GM12878 (cell line): ENCODE measurements around the gene S1PR4. TPM values are rescaled to one million over a fixed set of nuclear protein-coding genes. Genes with fewer than 3 reads are reported as not detected.

ENCODE experiments used
- ATAC-seq: fragments of 200-7000 bp; cut with Tn5 transposase; 3 replicates; pipeline ENCODE4 v1.9.1; 2020; ENCODE audit warnings: mild to moderate bottlenecking, moderate library complexity
- BruUV-seq: library from RNA; stranded (reverse); fragments of 400-500 nt; replicated peaks from 2 replicates; lab custom pipeline; 2021; lab: Mats Ljungman, UMichigan
- CTCF ChIA-PET: fragments of 300-600 bp; sonication (Branson Sonifier 250); formaldehyde crosslinking; extraction: SDS; loops from one replicate; lab custom pipeline; 2021; ENCODE audit warnings: inconsistent platforms; lab: Yijun Ruan, JAX
- POLR2A ChIA-PET: fragments of 350-600 bp; formaldehyde crosslinking; extraction: SDS; loops from one replicate; lab custom pipeline; 2021; ENCODE audit warnings: inconsistent platforms; lab: Charles Lee
- RAD21 ChIA-PET: fragments of 300-600 bp; sonication (Branson Sonifier 250); formaldehyde crosslinking; loops from one replicate; lab custom pipeline; 2023; ENCODE audit warnings: antibody characterized with exemption; ENCODE audit not compliant: unreplicated experiment; lab: Charles Lee
- SMC1A ChIA-PET: fragments of 300-600 bp; sonication (Branson Sonifier 250); formaldehyde crosslinking; loops from one replicate; lab custom pipeline; 2023; ENCODE audit not compliant: unreplicated experiment, uncharacterized antibody; lab: Charles Lee
- DNase-seq: peaks from one replicate; pipeline ENCODE4 v3.0.0-alpha.2; 2011; ENCODE audit warnings: low read depth, low spot score
- FAIRE-seq: peaks from 3 replicates; lab custom pipeline; 2011; peaks lifted over from hg19 to GRCh38; lab: Jason Lieb, UNC
- H2AFZ ChIP-seq: 2 replicates; pipeline ENCODE4 v1.6.0; 2011; ENCODE audit warnings: low read depth, low read length, control low read depth; ENCODE audit not compliant: control insufficient read depth
- H3K27ac ChIP-seq: 2 replicates; pipeline ENCODE4 v1.5.1; 2011; ENCODE audit warnings: control low read depth; ENCODE audit not compliant: control insufficient read depth, insufficient read depth
- H3K27me3 ChIP-seq, 2 experiments: replicated peaks in 1 of 2; 2 replicates each; pipeline versions ENCODE4 v1.6.0 to v1.6.1; 2011; ENCODE audit warnings: low read length in 1 of 2; ENCODE audit not compliant: control insufficient read depth in 2 of 2, insufficient read depth in 2 of 2
- H3K36me3 ChIP-seq, 2 experiments: 2 replicates each; pipeline ENCODE4 v1.5.1; 2011; ENCODE audit warnings: low read length in 1 of 2; ENCODE audit not compliant: control insufficient read depth in 2 of 2, insufficient read depth in 2 of 2
- H3K4me1 ChIP-seq: 2 replicates; pipeline ENCODE4 v1.6.1; 2011; ENCODE audit warnings: mild to moderate bottlenecking, low read length, moderate library complexity, mixed read lengths; ENCODE audit not compliant: control insufficient read depth, insufficient read depth
- H3K4me2 ChIP-seq: 2 replicates; pipeline ENCODE4 v1.6.0; 2011; ENCODE audit warnings: control low read depth; ENCODE audit not compliant: control insufficient read depth, insufficient read depth
- H3K4me3 ChIP-seq: fragments of 200-600 bp; sonication (generic); 2 replicates; pipeline ENCODE4 v1.5.1; 2016
- H3K79me2 ChIP-seq: 2 replicates; pipeline ENCODE4 v1.6.0; 2011; ENCODE audit warnings: low read length; ENCODE audit not compliant: control insufficient read depth, insufficient read depth
- H3K9ac ChIP-seq: 2 replicates; pipeline ENCODE4 v1.8.0; 2011; ENCODE audit warnings: low read length, control low read depth, mixed read lengths; ENCODE audit not compliant: control insufficient read depth, insufficient read depth
- H3K9me3 ChIP-seq: replicated peaks from 3 replicates; pipeline ENCODE4 v1.5.1; 2011; ENCODE audit warnings: mild to moderate bottlenecking, low read length; ENCODE audit not compliant: control insufficient read depth, insufficient read depth
- H4K20me1 ChIP-seq: 2 replicates; pipeline ENCODE4 v1.6.0; 2011; ENCODE audit not compliant: control insufficient read depth, insufficient read depth
- ASH2L ChIP-seq: fragments of 300-600, 200-600 bp; sonication (generic); IDR thresholded peaks from 2 replicates; pipeline ENCODE4 v1.6.1; 2017; ENCODE audit warnings: low read depth, mild to moderate bottlenecking, borderline replicate concordance
- KLF5 ChIP-seq: fragments of 450-650 bp; IDR thresholded peaks from 2 replicates; pipeline ENCODE4 v1.6.1; 2014; ENCODE audit warnings: mild to moderate bottlenecking; ENCODE audit not compliant: partially characterized antibody
- PAX5 ChIP-seq: IDR thresholded peaks from 2 replicates; pipeline ENCODE4 v1.6.1; 2011; ENCODE audit warnings: low read depth, low read length, borderline replicate concordance
- POLR2A ChIP-seq: IDR thresholded peaks from 2 replicates; pipeline ENCODE4 v1.6.1; 2011; ENCODE audit warnings: low read depth, mild to moderate bottlenecking, low read length
- POLR2AphosphoS2 ChIP-seq: IDR thresholded peaks from 2 replicates; pipeline ENCODE4 v1.6.1; 2011; ENCODE audit warnings: low read depth, mild to moderate bottlenecking, low read length, improper control_type of control experiment, moderate library complexity
- SIN3A ChIP-seq: IDR thresholded peaks from 2 replicates; pipeline ENCODE4 v1.6.1; 2012; ENCODE audit warnings: low read depth, low read length, improper control_type of control experiment
- WGBS: methylation state at CpG from one replicate; pipeline ENCODE4 v1.1.6; 2016; ENCODE audit warnings: low lambda C conversion rate; ENCODE audit not compliant: insufficient replicate concordance, insufficient coverage; ENCODE audit errors: missing lambda C conversion rate; 5-methylcytosine and 5-hydroxymethylcytosine counted together
- in situ Hi-C: fragments of 300-500 bp; cut with MboI; formaldehyde crosslinking; loops from 9 replicates; pipeline ENCODE4 v1.14.3; 2018; ENCODE audit warnings: mixed read lengths
- intact Hi-C: fragments of 100-400 bp; cut with micrococcal nuclease; formaldehyde crosslinking; loops from one replicate; pipeline ENCODE4 v1.14.2; 2022; ENCODE audit not compliant: unreplicated experiment
- polyA plus RNA-seq, 11 experiments: library from polyadenylated mRNA; depleted of rRNA in 4 of 11; unstranded in 6 of 11; stranded (reverse) in 5 of 11; fragments of >200 nt; fragmentation: Nextera tagmentation in 4 of 11; fragmentation: Illumina TruSeq in 1 of 11; extraction: Ambion mirVana in 4 of 11; extraction: Trizol in 1 of 11; gene quantifications; 1 replicate in 1 of 11; 2 replicates in 10 of 11; pipeline versions ENCODE4 v1.2.1 to v1.2.3, GENCODE V29; 2011 to 2016; ENCODE audit warnings: inconsistent platforms in 2 of 11, missing spikeins in 2 of 11, low read depth in 1 of 11
- total RNA-seq, 4 experiments: library from RNA; depleted of rRNA in 3 of 4; stranded (reverse); fragments of >200 nt in 3 of 4; fragmentation: Illumina TruSeq in 1 of 4; extraction: Trizol in 1 of 4; gene quantifications; 2 replicates each; pipeline versions ENCODE4 v1.2.1 to v1.2.3, GENCODE V29; 2013 to 2021

The S1PR4 gene
- total and polyA plus RNA-seq, 10 of the 15 experiments (the other 5 are each of a cell fraction or from before 2014, with no cell fraction given) = 0.19 to 57.7 (median 32.4) TPM; not detected in 1

DNA sequence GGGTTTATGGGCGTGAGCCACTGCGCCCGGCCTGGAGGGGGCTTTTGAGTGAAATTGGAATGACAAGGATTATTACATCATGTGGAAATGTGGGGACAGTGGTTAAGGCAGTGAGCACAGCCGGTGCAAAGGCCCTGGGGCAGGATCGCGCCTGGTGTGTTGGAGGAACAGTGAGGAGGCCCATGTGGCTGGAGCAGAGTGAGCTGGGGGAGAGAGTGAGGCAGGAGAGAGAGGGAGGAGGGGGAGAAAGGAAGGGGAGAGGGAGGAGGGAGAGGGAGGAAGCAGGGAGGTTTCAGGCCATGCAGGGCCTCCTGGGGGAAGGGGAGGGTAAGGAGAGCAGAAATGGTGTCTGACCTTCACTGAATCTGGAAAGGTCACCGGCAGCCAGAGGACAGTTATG is 34.6 kb downstream of the S1PR4 start:
- POLR2A ChIA-PET = interaction anchor here (0.6 kb wide), 1 partner anchor 257 kb away, joined by 7 read pairs; no protein-coding TSS in a partner anchor
- FAIRE-seq (no peak), DNase-seq (no peak), ATAC-seq (no peak)
- CTCF ChIA-PET = no interaction called here
- in situ Hi-C loops (no loop called here), intact Hi-C loops (no loop called here)
- no peaks in the 10 kb centered on the region for H3K4me1 ChIP-seq
- SMC1A ChIA-PET = no interaction called here
- no peaks in the 10 kb centered on the region for H3K79me2 ChIP-seq
- no peak overlapping the region for H3K4me2 ChIP-seq
- no peak overlapping the region for H3K9ac ChIP-seq
- no peaks in the 10 kb centered on the region for H3K27me3 ChIP-seq
- H2AFZ ChIP-seq = no peak overlapping the region
- BruUV-seq = no TSS peak
- no peaks in the 10 kb centered on the region for H3K9me3 ChIP-seq
- no peak overlapping the region for H3K27ac ChIP-seq
- 88% methylated on average over 7 of the region's 7 CpGs for WGBS
- H3K36me3 ChIP-seq = no peaks in the 10 kb centered on the region; a peak in 1 of 4 replicates
- H4K20me1 ChIP-seq = no peaks in the 10 kb centered on the region
- RAD21 ChIA-PET = no interaction called here
- TF ChIP-seq SIN3A = no peak
- no peak overlapping the region for H3K4me3 ChIP-seq

DNA sequence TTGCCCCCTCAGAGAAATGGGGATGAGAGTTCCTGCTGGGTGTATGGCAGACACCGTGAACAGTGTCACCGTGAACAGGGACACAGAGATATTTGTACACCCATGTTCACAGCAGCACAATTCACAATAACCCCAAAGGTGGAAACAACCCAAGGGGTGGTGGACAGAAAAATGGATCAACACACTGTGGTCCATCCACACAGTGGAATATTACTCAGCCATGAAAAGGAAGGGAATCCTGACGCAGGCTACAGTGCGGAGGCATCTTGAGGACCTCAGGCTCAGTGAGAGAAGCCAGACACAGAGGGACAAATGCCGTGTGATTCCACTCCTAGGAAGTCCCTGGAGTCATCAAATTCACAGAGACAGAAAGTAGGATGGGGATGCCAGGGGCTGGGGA is 38.3 kb downstream of the S1PR4 start:
- in situ Hi-C loops = no loop called here
- no peaks in the 10 kb centered on the region for H3K79me2 ChIP-seq
- H3K4me2 ChIP-seq = no peak overlapping the region
- H3K27me3 ChIP-seq = no peaks in the 10 kb centered on the region
- no peak for DNase-seq
- CTCF ChIA-PET = no interaction called here
- H2AFZ ChIP-seq = no peak overlapping the region
- no peak overlapping the region for H3K9ac ChIP-seq
- no peak for ATAC-seq
- no peak overlapping the region for H3K4me3 ChIP-seq
- H4K20me1 ChIP-seq = no peaks in the 10 kb centered on the region
- H3K36me3 ChIP-seq = no peaks in the 10 kb centered on the region
- no peak overlapping the region for H3K27ac ChIP-seq
- FAIRE-seq = no peak
- H3K9me3 ChIP-seq = no peaks in the 10 kb centered on the region
- TF ChIP-seq PAX5 = no peak
- TF ChIP-seq POLR2AphosphoS2 = no peak
- TF ChIP-seq POLR2A = no peak
- TF ChIP-seq KLF5 = no peak
- no peak for TF ChIP-seq ASH2L
- intact Hi-C loops = no loop called here
- 83% methylated on average over 5 of the region's 5 CpGs for WGBS
- no TSS peak for BruUV-seq
- POLR2A ChIA-PET = interaction anchor here (0.6 kb wide), 1 partner anchor 20 kb away, joined by 4 read pairs; no protein-coding TSS in a partner anchor
- H3K4me1 ChIP-seq = no peaks in the 10 kb centered on the region
- RAD21 ChIA-PET = no interaction called here
- SMC1A ChIA-PET = no interaction called here
